ENCODE results near the gene TGM2.

Gene TGM2

DNA sequence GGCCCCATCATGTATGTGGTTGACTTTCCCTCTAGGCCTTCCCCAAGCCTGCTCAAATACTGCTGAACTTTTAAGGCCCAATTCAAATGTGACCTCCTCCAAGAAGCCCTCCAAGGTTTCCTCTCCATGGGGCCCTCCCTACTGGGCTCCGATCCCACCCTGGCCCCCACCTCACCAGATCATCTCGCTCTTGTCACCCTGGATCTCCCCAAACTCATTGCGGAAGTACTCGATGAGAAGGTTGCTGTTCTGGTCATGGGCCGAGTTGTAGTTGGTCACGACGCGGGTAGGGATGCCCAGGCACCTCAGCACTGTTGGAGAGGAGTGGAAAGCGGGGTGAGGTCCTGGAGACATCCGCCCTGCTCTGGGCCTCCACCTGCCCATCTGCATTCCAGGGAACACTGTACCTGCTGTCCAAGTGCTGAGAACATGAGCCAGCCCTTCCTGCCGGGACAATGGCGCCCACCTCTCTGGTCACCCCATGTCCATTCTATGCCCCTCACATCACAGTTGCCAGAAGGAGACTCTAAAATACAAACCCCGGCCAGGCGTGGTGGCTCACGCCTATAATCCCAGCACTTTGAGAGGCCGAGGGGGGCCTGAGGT, 23.1 kb downstream of the TGM2 start:
- no peak for DNase-seq

DNA sequence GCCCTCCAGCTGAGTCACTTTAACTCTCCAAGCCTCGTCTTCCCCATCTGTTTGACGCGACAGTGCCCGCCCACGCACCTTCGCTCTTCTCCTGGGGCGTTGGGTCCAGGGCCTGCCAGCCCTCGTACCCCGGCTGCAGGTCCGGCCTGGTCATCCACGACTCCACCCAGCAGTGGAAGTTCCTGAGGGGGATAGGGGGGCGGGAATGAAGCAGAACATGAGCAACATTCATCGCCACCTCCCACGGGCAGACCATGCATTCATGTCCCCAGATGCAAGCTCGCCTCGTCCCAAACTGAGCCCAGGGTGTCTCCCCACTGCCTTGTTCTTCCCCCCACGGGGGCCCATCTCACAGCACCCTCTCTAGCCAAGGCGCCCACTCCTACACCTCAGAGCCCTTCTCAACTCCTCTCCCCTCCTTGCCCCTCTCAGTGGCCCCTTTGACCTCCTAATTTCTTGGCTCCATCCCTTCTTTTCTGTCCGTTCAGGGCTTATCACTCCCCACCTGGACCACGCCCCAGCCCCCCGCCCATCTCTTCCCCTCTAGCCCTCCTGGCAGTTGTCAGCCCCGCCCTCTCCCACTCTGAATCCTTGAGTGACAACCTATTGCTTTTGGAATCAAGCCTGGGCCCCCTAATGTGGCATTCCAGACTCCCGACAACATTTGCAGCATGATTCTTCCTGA, 23.7 kb downstream of the TGM2 start:
- DNase-seq, result no peak

DNA sequence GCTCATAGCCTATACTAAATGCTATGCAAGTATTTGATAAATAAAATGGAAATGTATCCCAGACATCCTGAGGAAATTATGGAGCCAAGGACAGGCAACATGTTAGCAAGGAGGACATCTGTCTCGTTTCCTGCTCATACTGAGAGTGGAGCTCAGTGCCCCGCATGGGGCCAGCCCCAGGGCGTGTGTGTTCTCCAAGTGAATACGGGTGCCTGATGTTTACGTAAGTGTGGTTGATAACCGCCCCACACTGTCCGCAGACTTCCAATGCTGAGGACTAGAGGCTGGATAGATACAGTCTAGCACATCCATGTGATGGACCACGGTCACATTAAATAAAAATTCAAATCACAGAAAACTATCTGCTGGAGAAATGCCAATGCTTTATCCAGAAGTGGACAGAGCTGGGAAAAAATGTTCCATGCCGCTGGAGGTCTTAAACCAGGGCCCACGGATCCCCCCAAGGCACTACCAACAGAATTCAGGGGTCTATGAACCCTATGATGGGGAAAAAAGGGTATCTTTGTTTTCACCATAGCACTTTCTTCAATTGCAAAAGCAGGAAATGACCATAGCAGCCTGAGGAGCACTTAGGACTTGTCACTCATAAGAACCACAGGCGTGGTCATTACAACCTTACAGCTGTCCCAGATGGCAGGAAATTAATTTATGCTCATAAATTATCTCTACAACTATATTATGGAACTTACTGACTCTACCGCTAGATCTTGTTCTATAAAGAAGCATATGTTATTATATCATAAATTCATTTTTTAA, 24.9 kb downstream of the TGM2 start:
- DNase-seq, result no peak

DNA sequence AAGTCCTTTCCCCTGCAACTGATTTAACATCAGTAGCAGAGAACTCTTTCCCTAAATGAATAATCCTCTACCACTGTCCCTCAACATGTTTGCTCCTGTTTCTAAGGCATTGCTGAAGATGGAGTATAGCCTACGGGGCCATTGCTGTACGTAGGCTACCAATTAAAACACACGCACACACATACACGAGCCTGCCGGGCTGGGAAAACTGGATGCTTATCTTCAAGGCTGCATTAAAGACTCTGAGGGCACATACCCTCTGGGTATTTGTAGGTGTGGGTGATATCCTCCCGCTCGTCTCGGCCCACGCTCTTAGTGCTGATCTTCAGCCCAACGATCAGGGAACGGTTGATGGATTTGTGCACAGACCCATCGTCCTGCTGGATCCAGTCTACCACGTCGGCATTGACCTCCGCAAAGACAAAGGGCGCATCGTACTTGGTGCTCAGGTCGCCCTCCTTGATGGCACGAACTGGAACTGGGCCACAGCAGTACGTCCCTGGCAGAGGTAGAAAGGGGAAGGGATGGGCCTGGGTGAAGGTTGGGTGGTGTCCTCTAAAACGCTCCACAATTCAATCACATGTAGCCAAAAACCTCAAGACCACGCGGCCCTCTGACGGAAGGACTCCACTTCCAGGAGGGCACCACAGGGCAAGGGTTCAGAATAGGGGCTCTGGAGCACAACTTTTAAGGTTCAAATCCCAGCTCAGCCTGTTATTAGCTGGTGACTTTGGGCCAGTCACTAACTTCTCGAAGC, 25.7 kb downstream of the TGM2 start:
- no peak for DNase-seq

DNA sequence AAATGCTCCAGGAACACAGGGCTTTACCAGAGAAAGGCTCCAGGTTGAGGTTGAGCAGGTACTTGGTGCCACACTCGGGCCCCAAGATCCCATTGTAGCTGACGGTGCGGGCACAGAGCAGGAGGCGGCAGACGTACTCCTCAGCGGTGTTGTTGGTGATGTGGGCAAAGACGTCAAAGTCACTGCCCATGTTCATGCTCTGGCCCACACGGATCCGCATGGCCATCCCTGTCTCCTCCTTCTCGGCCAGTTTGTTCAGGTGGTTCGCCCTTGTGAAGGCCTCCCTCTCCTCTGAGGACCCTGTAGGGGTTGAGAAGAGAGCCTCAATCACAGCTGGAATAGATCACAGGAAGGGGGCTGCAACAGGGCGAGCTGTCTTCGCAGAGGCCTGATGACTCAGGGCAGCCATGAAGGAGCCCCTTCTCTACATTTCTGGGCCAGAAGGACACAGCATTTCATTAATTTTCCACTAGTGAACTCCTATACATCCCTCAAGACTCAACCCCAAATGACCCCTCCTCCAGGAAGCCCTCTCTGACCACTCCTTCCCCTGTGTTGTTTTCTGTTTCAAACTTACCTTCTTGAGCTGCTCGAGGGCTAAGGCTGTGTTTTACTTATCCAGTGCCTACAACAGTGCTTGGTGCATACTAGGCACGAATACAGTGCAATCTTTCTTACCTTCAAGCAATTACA, 26.8 kb downstream of the TGM2 start:
- DNase-seq, result no peak

DNA sequence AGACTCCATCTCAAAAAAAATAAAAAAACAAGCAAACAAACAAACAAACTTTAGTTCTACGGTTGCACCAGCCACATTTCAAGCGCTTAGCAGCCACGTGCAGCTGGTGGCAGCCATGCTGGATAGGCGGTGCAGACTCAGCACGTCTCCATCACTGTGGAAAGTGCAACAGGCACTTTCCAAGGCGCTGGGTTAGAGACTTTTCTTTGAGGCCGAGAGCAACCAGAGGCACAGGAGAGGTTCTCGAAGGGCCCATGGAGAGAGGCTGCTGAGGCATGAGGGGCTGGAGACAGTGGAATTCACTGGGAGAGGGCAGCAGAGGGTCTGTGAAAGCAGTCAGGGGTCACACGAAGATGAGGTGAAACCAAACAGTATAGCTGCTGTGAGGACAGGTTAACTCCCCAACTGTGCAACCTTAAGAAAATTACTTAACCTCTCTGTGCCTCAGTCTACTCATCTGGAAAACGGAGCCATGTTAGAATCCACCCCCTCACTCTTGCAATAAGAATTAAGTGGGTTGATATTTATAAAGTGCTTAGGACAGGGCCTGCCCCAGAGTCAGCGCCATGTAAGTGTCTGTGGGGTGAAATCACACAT, 27.5 kb downstream of the TGM2 start:
- DNase-seq, result no peak

DNA sequence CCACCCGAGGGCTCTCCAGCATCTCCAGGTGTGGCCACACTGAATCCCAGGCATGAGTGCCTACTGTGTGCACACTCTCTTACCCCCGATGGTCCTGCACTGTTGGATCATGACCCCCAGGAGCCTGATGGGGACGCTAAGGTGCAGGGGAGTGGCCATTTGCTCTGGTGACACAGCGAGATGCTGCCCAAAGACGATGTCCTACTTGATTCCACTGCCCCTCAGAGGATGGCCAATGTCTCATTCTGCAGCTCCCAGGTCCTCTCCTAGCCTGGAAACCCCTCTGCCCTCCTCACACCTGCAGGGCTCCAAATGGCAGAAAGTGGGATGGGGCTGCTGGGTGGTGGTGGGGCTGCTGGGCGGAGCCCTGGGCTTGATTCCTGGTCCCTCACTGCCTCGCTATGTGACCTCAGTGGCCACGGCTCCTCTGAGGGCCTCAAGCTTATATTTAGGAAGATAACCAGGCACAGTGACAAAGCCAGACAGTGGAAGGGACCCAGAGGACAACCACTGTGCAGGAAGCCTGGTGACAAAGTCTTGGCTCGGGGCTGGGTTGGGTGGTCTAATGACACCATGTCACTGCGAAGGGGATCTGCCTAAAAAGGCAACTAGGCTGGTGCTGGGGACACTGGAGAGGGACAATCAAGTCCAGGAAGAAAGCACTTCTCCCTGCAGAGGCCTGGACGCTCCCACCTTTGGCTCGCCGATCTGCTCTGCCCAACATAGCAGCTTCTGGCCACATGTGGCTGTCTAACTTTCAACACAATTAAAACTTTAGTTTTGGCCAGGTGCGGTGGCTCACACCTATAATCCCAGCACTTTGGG, 28.4 kb downstream of the TGM2 start:
- no peak for DNase-seq

DNA sequence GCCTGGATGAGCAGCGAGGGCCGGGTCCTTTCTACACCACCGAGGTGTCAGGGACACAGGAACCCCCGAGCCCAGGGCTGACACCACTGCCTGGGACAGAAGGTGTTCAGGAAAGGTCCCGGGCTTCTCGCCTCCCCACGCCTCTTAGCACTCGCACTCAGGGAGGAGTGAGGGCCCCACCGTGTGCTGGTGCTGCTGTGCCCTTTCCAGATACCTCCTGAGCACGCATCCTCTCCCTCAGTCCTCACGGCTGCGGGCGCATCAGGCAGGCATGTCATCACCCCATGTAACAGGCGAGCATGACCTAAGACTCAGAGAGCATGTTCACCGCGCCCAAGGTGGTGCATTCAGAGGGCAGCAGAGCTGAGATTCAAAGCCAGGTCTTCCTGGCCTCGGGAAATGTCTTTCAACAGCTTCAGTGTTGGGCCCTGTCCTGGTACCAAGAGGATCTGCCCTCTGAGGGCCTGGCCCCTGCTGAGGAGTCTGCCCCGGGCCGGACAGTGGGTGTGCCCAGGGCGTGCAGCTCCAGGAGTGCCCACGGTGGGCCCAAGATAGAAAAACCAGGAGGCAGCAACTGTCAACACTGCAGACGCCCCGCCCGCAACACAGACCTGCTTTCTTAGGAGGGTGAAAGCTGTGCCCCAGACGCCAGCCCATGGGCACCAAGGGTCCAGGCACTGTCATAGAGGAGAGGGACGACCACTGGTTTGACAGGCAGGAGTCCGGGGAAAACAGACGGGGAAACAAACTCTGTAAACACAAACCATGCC, 29.2 kb downstream of the TGM2 start:
- no peak for DNase-seq

DNA sequence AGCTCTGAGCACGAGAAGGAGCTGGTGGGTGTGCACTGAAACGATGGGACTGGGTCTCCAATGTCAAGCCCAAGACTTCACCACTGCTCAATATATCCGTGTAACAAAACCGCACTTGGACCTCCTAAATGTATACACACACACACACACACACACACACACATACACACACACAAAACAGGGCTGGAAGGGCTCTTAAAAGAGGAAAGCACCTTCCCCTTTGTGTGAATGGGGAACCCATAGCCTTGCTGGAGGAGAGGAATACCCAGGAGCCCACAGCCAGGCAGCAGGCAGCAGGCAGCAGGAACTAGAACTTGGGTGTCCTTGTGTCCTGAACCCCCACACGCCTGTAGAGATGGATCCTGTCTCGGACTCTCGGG, 29.8 kb downstream of the TGM2 start:
- no peak for DNase-seq

DNA sequence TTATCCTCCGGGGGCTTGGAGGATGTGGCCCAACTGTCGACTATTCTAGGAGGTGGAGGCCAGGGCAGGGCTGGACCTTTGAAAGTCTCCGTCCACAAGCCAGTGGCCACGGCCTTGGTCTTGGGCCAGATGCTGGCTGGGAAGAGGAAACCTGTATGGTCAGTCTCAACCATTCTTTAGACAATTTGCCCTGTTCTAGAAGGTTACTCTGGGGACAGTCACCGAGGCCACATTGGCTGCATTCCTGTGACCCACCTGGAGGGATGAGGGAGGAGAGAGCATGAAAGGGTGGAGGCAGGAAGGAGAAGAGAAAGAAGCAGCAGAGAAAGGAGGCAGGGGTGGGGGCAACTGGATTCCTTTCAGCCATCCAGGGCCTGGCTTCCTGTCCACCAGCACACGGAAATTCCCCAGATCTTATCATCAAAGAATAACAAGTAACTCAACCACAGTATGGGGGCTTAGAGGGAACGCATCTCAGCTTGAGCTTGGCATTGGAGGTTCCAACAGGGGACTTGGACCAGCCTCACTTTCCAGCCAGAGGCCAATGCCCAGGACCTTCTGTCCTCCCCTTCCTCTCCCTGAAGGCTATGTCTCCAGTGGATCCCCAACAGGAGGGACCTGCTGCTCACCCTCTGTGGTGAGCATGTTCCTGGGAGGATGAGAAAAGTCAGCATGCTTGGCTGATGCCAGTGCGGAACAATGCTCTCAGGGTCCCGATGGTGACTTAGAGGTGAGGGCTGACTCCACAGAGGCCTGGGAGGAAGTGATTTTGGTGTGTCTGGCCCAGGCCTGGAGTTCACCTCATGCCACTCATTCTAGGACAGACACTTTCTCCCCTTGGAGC, 30.4 kb downstream of the TGM2 start:
- no peak for DNase-seq

DNA sequence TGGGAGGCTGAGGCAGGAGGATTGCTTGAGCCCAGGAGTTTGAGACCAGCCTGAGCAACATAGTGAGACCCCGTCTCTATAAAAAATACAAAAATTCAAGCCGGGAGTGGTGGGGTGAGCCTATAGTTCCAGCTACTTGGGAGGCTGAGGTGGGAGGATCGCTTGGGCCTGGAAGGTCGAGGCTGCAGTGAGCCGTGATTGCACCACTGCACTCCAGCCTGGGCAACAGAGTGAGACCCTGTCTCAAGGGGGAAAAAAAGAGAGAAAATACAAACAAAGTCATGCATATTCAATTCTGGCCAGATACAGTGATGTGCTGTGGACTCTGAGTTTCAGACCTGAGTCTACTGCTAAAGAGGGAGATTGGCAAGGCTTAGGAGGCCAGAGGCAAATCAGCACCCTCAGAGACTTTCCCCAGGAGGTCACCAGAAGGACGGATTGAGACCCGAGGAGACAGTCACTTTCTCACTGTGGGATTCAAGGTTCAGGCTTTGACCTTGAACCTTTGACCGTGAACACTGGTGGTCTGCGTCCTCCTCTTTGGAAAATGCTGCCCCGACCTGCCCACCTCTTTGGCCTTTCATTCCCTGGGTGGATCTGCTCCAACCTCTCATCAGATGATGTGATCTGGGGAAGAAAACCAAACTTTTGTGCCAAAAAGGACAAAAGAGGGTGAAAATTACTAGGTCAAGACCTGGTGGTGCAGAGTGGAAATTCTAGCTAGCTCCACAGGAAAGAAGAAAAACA, 31.2 kb downstream of the TGM2 start:
- DNase-seq, result no peak

DNA sequence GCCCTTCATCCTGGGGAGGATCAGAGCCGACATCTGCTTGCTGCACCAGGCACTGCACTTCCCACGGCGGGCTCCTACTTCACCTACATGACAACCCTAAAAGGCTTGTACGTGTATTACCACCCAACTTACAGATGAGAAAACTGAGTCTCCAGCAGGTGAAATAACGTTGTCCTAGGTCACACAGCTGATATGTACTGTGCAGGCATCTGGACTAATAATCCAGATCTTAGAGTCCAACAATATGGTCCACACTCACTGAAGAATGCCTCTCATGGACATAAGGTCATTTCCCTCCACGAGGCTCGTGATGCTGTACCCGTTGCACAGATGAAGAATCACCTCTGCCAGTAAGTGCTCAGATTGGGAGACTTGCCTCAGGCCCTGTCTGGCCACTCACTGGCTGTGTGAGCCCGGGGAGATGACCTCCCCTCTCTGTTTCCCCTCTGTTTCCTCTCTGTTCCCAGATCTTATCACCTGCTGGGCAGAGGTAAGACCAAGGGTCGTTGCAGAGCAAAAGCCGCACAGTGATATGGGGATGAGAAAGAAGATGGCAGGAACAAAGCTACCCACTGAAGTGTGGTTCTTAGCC, 32.1 kb downstream of the TGM2 start:
- no peak for DNase-seq

DNA sequence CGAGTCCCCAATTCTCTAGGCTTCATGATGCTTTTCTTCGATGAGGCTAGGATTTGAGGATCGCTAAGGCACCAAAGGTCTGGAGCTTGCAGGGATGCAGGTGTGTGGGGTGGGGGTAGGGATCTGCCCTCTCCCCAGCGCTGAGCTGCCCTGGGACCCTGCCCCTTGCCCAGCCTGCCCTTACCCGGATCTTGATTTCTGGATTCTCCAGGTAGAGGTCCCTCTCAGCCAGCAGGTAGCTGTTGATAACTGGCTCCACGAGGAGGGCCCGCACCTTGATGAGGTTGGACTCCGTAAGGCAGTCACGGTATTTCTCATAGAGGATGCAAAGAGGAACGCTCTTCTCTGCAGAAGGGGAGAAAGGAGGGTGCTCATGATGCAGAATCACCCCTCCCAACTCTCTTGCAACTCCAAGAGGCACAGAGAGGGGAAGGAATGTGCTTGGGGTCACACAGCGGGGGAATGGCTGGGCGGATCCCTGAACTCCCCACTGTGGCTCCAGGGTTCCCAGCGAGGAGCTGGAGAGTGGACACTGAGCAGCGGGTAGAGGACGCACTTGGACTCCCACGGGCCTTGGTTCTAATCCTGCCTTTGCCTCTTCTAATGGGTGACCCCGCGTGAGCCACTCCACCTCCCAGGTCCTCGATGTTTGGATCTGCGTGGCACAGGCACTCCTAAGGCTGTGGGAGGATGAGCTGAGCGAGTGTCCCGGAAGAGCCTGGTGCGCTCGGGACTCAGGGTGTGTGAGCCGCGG, 32.7 kb downstream of the TGM2 start:
- no peak for DNase-seq

DNA sequence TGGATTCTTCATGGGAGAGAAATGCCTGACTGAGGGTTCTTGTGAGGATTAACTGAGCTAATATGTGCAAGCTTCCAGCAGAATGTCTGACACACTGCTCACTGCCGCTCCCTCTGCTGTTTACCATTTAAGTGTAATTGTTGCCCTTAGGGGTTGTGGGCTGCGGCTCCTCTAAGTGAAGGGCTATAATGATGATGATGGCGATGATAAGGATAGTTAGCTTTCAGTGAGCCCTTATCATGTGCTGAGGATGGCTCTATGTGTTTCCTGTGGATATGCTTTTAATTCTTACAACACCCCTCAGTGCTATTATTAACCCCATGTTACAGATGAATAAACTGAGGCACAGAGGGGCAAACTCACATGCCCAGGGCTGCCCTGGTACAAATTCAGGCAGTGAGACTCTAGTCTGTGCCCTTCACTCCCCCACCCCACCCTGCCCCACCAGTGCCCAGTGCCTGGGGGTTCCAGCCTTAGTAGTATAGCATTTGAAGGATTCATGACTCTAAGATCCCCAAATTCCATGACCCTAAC, 33.4 kb downstream of the TGM2 start:
- no peak for DNase-seq

DNA sequence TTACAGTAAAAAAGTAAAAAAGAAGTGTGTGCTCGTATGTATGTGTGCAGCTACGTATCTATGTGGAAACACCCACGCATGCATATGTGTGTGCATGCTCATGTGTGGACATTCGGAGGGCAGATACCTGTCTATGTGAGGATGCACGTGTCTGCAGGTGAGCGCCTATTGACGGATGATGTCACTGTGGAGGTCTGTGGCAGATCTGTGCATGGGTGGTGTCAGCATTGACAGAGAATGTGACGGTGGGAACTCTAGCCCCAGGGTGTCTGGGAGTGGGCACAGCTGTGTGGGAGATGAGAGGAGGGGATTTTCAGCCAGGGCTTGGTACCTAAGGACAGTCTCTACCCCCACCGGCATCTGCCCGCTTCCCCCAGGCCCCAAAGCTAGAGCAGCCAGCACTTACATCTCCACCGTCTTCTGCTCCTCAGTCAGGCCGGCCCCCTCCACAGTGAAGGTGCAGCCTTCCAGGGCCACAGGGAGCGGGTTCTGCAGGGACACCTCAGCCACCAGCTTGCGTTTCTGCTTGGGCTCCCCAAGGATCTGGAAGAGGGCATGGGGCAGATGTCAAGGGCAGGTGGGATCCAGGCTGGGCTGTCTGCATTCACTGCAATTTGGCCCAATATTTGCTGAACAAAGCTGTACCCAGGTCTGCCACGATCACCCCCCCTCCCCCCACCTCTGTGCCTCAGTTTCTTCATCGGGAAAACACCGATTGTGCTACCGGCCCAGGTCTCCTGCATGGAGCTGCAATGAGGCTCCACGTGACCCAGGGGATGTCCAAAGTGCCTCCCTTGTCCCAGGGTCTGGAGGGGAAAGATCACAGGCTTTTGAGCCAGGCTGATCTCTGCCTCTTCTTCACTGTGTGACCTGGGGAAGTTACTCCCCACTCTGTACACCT, 34.1 kb downstream of the TGM2 start:
- no peak for DNase-seq

DNA sequence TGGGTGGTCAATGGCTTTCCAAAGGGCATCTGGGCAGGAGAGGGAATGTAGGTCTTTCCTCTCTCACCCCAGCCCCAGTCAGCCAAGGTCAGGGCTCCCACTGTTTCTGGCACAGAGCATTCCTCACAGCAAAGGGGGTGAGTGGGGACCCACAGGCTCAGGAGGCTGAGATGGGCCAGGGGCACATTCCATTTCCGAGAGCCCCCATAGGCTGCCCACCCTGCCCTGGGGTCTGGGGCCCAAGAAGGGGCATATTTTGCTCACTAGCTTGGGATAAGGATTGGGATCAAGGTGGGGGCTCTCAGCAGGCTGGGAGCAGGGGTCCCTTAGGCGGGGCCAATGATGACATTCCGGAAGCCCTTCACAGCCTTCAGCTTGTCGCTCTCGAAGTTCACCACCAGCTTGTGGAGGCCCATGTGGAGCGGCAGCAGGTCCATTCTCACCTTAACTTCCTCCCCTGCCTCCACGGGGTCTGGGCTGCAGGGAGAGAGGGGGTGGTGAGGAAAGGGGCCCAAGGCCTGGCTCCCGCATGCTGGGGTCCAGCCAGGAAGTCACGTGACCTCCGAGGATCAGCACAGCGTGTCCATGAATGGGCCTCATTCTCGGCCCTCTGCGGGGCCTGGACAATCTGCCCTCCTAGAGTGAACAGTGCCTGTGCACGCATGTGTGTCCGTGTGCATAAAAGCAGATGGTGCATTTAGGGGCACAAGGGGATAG, 35.0 kb downstream of the TGM2 start:
- DNase-seq, result no peak
